SU-DHL-6 (cell line): ENCODE data around the gene HLA-G.

Experiments
- EZH2phosphoT487 ChIP-seq: fragments of 200-600 bp; sonication (generic), shearing (Covaris generic); conservative IDR thresholded peaks from 2 replicates; pipeline ENCODE4 v1.6.1; 2018; ENCODE audit warnings: mild to moderate bottlenecking, antibody characterized with exemption, low read length, moderate library complexity, mixed read lengths
- TF ChIP-seq, protein P1 (sequence below): fragments of 200-600 bp; sonication (generic); IDR thresholded peaks from one replicate; pipeline ENCODE4 v1.5.1; 2017; ENCODE audit warnings: antibody characterized with exemption, mild to moderate bottlenecking, low read length, moderate library complexity; ENCODE audit not compliant: insufficient read depth, poor library complexity, severe bottlenecking

DNA sequence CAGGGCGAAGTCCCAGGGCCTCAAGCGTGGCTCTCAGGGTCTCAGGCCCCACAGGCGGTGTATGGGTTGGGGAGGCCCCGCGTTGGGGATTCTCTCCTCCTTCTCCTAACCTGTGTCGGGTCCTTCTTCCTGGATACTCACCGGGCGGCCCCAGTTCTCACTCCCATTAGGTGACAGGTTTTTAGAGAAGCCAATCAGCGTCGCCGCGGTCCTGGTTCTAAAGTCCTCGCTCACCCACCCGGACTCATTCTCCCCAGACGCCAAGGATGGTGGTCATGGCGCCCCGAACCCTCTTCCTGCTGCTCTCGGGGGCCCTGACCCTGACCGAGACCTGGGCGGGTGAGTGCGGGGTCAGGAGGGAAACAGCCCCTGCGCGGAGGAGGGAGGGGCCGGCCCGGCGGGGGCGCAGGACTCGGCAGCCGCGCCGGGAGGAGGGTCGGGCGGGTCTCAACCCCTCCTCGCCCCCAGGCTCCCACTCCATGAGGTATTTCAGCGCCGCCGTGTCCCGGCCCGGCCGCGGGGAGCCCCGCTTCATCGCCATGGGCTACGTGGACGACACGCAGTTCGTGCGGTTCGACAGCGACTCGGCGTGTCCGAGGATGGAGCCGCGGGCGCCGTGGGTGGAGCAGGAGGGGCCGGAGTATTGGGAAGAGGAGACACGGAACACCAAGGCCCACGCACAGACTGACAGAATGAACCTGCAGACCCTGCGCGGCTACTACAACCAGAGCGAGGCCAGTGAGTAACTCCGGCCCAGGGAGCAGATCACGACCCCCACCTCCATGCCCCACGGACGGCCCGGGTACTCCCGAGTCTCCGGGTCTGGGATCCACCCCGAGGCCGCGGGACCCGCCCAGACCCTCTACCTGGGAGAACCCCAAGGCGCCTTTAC is at the start of gene HLA-G:
- TF ChIP-seq, protein P1, sequence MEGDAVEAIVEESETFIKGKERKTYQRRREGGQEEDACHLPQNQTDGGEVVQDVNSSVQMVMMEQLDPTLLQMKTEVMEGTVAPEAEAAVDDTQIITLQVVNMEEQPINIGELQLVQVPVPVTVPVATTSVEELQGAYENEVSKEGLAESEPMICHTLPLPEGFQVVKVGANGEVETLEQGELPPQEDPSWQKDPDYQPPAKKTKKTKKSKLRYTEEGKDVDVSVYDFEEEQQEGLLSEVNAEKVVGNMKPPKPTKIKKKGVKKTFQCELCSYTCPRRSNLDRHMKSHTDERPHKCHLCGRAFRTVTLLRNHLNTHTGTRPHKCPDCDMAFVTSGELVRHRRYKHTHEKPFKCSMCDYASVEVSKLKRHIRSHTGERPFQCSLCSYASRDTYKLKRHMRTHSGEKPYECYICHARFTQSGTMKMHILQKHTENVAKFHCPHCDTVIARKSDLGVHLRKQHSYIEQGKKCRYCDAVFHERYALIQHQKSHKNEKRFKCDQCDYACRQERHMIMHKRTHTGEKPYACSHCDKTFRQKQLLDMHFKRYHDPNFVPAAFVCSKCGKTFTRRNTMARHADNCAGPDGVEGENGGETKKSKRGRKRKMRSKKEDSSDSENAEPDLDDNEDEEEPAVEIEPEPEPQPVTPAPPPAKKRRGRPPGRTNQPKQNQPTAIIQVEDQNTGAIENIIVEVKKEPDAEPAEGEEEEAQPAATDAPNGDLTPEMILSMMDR = no peak
- no peak for TF ChIP-seq EZH2phosphoT487
